Right renal cortex interstitium (tissue), 3 donors: ENCODE measurements around the gene FRMD3. TPM values are rescaled to one million over a fixed set of nuclear protein-coding genes. Genes with fewer than 3 reads are reported as not detected.
A peak's percentile ranks its signal among the peaks of the same experiment; 100 is the strongest.

Experiments
- DNase-seq, 3 donors: peaks; one replicate each; pipeline ENCODE4 v3.0.0-alpha.2; 2013; ENCODE audit warnings: low read depth in 3 of 3, low spot score in 2 of 3
- polyA plus RNA-seq, 3 donors: library from polyadenylated mRNA; unstranded; fragments of 120-200 nt; gene quantifications; one replicate each; pipeline ENCODE4 v1.2.1, GENCODE V29; 2013; ENCODE audit not compliant: insufficient read length in 3 of 3

The FRMD3 gene
- polyA plus RNA-seq, 3 donors = 22.8 to 27.0 (median 26.8) TPM

- no peak for DNase-seq
Observed at GRCh38 chr9:83245979-83246659, 292.1 kb downstream of the FRMD3 start.

- DNase-seq = no peak
Observed at GRCh38 chr9:83242066-83242465, 296.1 kb downstream of the FRMD3 start.

- no peak for DNase-seq
Observed at GRCh38 chr9:83240671-83241070, 297.5 kb downstream of the FRMD3 start.

GRCh38 chr9:83239747-83240146 is 298.5 kb downstream of the FRMD3 start:
- DNase-seq = no peak

GRCh38 chr9:83238871-83239640 is 299.1 kb downstream of the FRMD3 start:
- DNase-seq = no peak

- no peak for DNase-seq
Observed at GRCh38 chr9:83236029-83236696, 302.0 kb downstream of the FRMD3 start.

GRCh38 chr9:83235526-83235925 is 302.7 kb downstream of the FRMD3 start:
- no peak for DNase-seq

- DNase-seq = no peak
Observed at GRCh38 chr9:83234541-83234940, 303.7 kb downstream of the FRMD3 start.

GRCh38 chr9:83233647-83234046 is 304.6 kb downstream of the FRMD3 start:
- DNase-seq = no peak

- DNase-seq = no peak
Observed at GRCh38 chr9:83231039-83231438, 307.2 kb downstream of the FRMD3 start.

- no peak for DNase-seq
Observed at GRCh38 chr9:83220730-83221129, 317.5 kb downstream of the FRMD3 start.

GRCh38 chr9:83219924-83220438 is 318.2 kb downstream of the FRMD3 start:
- no peak for DNase-seq

GRCh38 chr9:83219154-83219923 is 318.9 kb downstream of the FRMD3 start:
- DNase-seq = peak; percentile 52 to 85 (median 79)

- no peak for DNase-seq
Observed at GRCh38 chr9:83218411-83219090, 319.6 kb downstream of the FRMD3 start.

- no peak for DNase-seq
Observed at GRCh38 chr9:83209188-83209731, 328.9 kb downstream of the FRMD3 start.

- no peak for DNase-seq
Observed at GRCh38 chr9:83208065-83208850, 329.9 kb downstream of the FRMD3 start.

GRCh38 chr9:83204047-83204446 is 334.2 kb downstream of the FRMD3 start:
- DNase-seq = no peak

GRCh38 chr9:83200531-83200930 is 337.7 kb downstream of the FRMD3 start:
- DNase-seq = no peak

GRCh38 chr9:83199832-83200231 is 338.4 kb downstream of the FRMD3 start:
- no peak for DNase-seq
